Measurements from ENCODE around the gene PNMA8A. TPM values are rescaled to one million over a fixed set of nuclear protein-coding genes. Genes with fewer than 3 reads are reported as not detected.

Gene PNMA8A
- total and polyA plus RNA-seq, 2 experiments from 2014 or later: 17.8 to 21.7 TPM

GRCh38 chr19:46466536-46467196 lies 4.7 kb downstream of the PNMA8A start (continued):
- TF ChIP-seq ZNF462 (CRISPR knock-in tag; IDR thresholded peaks at IDR 0.05) (no peak), EZH2phosphoT487 (IDR thresholded peaks at IDR 0.05; ENCODE audit: unreplicated experiment) (no peak), NANOG (IDR thresholded peaks at IDR 0.05; ENCODE audit: borderline replicate concordance) (no peak), ZNF331 (CRISPR knock-in tag; IDR thresholded peaks at IDR 0.05; ENCODE audit: low read depth) (no peak), EZH2 (IDR thresholded peaks at IDR 0.05; ENCODE audit: low read depth, unreplicated experiment) (no peak)

- Histone ChIP-seq H3K9me2 (ENCODE audit: insufficient read depth) (no peaks in the 10 kb centered on the region), H2AFZ (no peak overlapping the region), H3K79me2 (replicated peaks; ENCODE audit: insufficient read depth) (no peaks in the 10 kb centered on the region), H3K4me2 (no peak overlapping the region), H3K36me3 (ENCODE audit: insufficient read depth) (no peaks in the 10 kb centered on the region), H3K27ac (ENCODE audit: low read depth) (no peak overlapping the region), H3K4me1 (ENCODE audit: insufficient read depth) (no peaks in the 10 kb centered on the region), H3K4me3 (no peak overlapping the region), H3F3A (replicated peaks; ENCODE audit: low read depth) (no peaks in the 10 kb centered on the region), H4K20me1 (replicated peaks; ENCODE audit: insufficient read depth) (no peaks in the 10 kb centered on the region), H3K27me3 (ENCODE audit: insufficient read depth) (no peaks in the 10 kb centered on the region)
- Mint-ChIP-seq H3K36me3 (ENCODE audit: low read depth) (peaks cover 22% of the 10 kb centered on the region), H3K4me3 (no peak overlapping the region), H3K4me1 (no peaks in the 10 kb centered on the region), H3K27ac (no peak overlapping the region), H3K27me3 (ENCODE audit: insufficient read depth, low read depth, poor library complexity) (peaks cover 6% of the 10 kb centered on the region), H3K9me3 (no peaks in the 10 kb centered on the region)
- DNase-seq (ENCODE audit: low spot score) (no peak), ATAC-seq (no peak)
- TF ChIP-seq ZNF462 (CRISPR knock-in tag; IDR thresholded peaks at IDR 0.05) (no peak), STAT1 (IDR thresholded peaks at IDR 0.05; ENCODE audit: unreplicated experiment) (no peak), CTCF (conservative IDR thresholded peaks at IDR 0.05; ENCODE audit: low read depth in 2 of 2) (no peak)
Measured at GRCh38 chr19:46463516-46463915, 7.8 kb downstream of the PNMA8A start.
